GM18870 (cell line): ENCODE results near the gene PARD6G.
"Not testable (repeated sequence)": the region's sequence is repeated elsewhere in the genome, so short reads cannot be mapped to it uniquely, and the experiment has no call there.

Experiments
- ATAC-seq: cut with Tn5 transposase; IDR thresholded peaks from one replicate; pipeline ENCODE4 v1.9.1; 2021; ENCODE audit warnings: moderate library complexity; ENCODE audit not compliant: unreplicated experiment

PARD6G gene

GRCh38 chr18:80175451-80176204 lies 71.7 kb downstream of the PARD6G start:
- no peak for ATAC-seq

GRCh38 chr18:80173060-80173459 lies 74.3 kb downstream of the PARD6G start:
- no peak for ATAC-seq

- no peak for ATAC-seq
Measured at GRCh38 chr18:80172056-80172455, 75.3 kb downstream of the PARD6G start.

GRCh38 chr18:80171054-80171872 lies 76.1 kb downstream of the PARD6G start:
- no peak for ATAC-seq

- ATAC-seq, result no peak
Measured at GRCh38 chr18:80170395-80171053, 76.8 kb downstream of the PARD6G start.

GRCh38 chr18:80169607-80170006 lies 77.7 kb downstream of the PARD6G start:
- no peak for ATAC-seq

- no peak for ATAC-seq
Measured at GRCh38 chr18:80168982-80169381, 78.3 kb downstream of the PARD6G start.

GRCh38 chr18:80168346-80168745 lies 79.0 kb downstream of the PARD6G start:
- ATAC-seq, result no peak

- no peak for ATAC-seq
Measured at GRCh38 chr18:80167931-80168330, 79.4 kb downstream of the PARD6G start.

- no peak for ATAC-seq
Measured at GRCh38 chr18:80167331-80167730, 80.0 kb downstream of the PARD6G start.

- ATAC-seq, result no peak
Measured at GRCh38 chr18:80166725-80167124, 80.6 kb downstream of the PARD6G start.

- ATAC-seq, result no peak
Measured at GRCh38 chr18:80166240-80166639, 81.1 kb downstream of the PARD6G start.

GRCh38 chr18:80164727-80165355 lies 82.5 kb downstream of the PARD6G start:
- ATAC-seq, result not testable (repeated sequence)

GRCh38 chr18:80163183-80163582 lies 84.1 kb downstream of the PARD6G start:
- no peak for ATAC-seq

GRCh38 chr18:80161781-80162417 lies 85.4 kb downstream of the PARD6G start:
- no peak for ATAC-seq

GRCh38 chr18:80159713-80160636 lies 87.3 kb downstream of the PARD6G start:
- no peak for ATAC-seq

GRCh38 chr18:80158365-80158764 lies 88.9 kb downstream of the PARD6G start:
- no peak for ATAC-seq

- ATAC-seq, result no peak
Measured at GRCh38 chr18:80157708-80158343, 89.5 kb downstream of the PARD6G start.

GRCh38 chr18:80154293-80154692 lies 93.0 kb downstream of the PARD6G start:
- peak; percentile 52 for ATAC-seq
